Hematopoietic multipotent progenitor cell (in vitro differentiated cells): ENCODE measurements around the gene PANK1. TPM values are rescaled to one million over a fixed set of nuclear protein-coding genes. Genes with fewer than 3 reads are reported as not detected.

Source experiments
- DNase-seq, 3 donors: peaks; one replicate each; pipeline ENCODE4 v3.0.0-alpha.2; 2011 to 2015; ENCODE audit warnings: low read depth in 2 of 3, low spot score in 2 of 3
- total RNA-seq: library from RNA; depleted of rRNA; stranded (reverse); fragments of >200 nt; gene quantifications from one replicate; pipeline ENCODE4 v1.2.3, GENCODE V29; 2012

The PANK1 gene
- total RNA-seq, 1 donor: 3.8 TPM

DNA sequence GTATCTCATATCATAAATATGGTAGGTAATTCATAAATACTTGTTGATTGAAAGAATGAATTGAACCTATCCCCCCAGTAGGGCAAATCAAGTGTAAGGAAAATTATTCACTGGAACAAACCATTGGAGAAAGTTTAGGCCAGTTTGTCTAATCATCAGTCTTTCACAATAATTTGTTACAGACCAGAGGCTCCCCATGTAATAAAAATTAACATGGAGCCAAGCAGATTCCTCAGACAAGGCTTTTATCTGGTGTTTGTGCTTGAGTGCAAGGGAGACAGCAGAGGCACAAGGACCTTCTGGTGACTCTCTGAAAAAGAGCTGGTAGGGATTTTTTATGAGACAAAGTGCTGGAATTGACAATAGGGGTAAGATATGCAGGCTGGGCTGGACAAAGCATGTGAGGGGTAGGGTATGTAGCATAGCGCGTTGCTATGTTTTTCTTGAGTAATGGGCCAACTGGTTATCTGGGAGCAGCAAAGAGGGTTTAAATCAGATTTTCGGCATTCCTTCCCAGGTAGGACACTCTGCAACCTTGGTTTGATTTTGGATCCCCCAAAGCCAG lies 7.8 kb upstream of the PANK1 start:
- DNase-seq: no peak

DNA sequence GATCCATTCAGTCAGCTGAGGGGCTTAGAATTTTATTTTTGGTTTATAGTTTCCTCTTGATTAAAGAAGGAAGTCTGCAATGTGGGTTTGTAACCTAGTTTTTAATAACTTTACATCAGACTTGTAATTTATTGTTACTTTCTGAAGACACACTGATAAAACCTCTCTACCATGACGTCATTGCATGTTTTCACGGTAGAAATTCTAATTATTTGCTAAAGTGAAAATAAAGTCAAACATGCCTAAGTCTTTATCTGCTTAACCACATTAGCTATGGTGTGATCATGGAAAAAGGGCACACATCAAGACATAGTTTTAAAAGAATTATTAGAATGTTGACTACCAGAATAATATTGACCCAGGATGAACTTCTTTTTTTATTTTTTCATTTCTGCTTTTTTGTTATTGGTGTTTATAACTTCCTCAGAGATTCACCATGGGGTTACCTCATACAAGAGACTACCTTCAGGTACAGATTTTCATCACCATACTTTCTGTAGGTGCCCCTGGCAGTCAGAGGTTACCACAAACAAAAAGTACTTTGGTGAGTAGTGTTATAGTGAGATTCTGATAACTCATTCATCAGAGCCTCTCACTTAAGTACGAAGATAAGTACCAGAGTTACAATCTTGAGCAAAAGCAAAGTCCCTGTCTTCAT lies 7.0 kb upstream of the PANK1 start:
- DNase-seq: peak in 1 of 3 donors; percentile 10

DNA sequence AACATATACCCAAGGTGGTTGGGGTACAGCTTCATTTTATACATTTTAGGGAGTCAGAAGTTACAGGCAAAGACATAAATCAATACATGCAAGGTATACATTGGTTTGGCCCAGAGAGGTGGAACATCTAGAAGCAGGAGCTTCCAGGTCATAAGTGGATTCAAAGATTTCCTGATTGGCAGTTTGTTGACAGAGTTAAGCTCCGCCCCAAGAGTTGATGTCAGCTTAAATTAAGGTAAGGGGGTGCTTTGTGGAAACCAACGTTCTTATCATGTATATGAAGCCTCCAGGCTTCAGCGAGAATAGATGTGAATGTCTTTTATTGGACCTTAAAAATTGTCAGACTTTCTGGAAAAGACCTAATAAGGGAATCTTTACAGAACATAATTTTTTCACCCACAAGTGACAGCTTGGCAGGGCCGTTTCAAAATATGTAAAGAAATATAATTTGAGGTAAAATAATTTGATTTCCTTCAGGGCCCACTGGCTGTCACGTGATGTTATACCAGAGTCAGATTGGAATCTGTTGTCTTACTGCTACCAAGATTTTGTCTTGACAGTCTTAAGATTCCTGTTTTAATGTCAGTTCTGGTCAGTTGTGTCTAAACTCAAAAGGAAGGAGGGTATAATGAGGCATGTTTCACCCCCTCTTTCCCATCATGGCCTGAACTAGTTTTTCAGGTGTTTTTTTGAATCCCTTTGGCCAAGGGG lies 6.3 kb upstream of the PANK1 start:
- DNase-seq: no peak

DNA sequence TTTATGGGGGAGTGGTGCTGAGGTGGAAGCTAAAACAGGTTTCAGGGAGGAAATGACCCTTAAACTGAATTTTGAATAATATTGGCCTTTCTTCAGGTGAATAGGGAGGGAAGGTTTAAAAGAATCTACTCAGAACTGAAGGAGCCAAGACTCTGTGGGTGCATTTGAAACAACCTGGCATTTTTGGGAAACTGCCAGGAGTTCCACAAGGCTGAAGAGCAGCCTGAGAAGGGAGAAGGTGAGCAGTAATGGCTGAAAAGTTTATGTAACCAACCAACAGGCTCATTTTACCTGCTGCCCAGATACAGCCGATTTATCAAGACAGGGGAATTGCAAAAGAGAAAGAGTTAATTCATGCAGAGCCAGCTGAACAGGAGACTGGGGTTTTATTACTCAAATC lies 4.0 kb upstream of the PANK1 start:
- DNase-seq: no peak

DNA sequence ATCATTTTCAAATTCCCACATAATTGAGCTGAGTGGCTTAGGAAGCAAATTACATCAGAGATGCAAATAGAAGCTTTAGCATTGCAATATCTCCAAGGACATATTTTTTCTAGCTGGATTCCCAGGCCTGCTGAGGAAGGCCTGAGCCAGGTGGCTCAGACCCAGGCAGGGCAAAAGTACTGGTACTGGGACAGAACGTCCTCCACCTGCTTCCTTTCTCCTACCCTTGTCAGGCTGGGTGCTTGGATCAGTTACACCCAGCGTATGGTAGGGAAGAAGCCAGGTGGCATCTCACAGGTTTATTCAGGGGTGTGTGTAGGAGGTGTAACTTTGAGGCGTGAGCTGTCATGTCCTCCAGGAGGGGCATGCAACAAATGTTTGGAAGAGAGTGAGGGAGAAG lies 3.0 kb upstream of the PANK1 start:
- DNase-seq: no peak

DNA sequence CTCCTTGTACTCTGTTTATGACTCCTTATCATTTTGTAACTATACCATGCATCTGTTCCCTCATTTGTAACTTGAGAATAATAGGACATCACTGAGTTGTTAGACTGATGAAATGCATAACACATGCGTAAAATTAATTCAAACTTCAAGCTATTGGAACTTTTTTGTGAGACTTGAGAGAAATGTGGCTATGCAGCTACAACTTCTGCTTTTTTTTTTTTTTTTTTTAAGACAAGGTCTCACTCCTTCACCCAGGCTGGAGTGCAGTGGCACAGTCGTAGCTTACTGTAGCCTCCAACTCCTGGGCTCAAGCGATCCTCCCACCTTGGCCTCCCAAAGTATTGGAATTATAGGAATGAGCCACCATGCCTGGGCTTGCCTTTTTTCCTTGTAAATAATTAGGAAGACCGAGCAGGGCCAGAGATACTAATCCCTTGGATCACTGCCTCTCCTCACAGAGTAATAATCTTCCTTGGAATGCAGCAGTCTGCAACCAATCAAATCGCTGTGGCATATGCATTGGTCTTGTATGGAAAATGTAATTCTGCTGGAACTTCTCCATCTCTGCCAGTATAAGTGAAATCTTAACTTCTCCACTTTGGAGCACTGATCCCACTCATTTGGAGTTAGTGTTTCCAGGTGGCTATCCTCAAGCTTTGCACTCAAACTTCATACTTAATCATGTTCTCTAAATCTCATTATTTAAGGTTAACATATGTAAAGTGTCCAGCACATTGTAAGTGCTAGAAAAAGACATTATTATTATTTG lies 2.0 kb upstream of the PANK1 start:
- peak in 2 of 3 donors; percentile 4 to 48 for DNase-seq

DNA sequence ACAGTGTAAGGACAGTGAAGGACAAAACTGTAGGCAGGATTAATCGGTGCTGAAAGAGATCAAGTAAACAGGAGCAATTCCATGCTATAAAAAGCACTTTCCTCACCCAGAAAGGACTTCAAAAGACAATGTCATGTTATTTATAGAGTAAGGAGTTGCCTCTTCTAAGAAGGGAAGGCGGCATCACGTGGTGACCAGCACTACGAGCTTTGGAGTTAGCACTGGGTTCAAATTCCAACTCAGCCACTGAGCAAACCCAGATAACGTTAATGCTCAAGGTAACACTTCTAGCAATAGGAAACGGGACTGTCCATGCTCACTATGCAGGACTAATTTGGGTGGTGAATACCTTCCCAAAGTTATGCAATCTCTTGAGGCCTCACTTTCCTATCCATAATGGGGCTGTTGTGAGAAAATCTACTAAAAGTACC lies 715 bp upstream of the PANK1 start:
- no peak for DNase-seq

DNA sequence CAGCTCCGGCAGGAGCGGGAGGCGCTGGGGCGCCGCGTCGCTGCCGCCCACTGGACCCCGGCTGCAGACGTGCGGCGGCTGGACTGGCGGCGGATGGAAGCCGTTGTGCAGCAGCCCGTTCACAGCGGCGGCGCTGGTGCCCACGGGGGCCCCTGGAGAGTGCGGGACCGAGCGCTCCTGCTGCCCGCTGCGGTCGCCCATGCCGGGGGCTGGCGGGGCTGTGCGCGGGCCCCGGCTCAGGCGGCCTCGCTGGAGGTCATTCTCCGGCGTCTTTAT lies 413 bp downstream of the PANK1 start:
- DNase-seq: no peak

DNA sequence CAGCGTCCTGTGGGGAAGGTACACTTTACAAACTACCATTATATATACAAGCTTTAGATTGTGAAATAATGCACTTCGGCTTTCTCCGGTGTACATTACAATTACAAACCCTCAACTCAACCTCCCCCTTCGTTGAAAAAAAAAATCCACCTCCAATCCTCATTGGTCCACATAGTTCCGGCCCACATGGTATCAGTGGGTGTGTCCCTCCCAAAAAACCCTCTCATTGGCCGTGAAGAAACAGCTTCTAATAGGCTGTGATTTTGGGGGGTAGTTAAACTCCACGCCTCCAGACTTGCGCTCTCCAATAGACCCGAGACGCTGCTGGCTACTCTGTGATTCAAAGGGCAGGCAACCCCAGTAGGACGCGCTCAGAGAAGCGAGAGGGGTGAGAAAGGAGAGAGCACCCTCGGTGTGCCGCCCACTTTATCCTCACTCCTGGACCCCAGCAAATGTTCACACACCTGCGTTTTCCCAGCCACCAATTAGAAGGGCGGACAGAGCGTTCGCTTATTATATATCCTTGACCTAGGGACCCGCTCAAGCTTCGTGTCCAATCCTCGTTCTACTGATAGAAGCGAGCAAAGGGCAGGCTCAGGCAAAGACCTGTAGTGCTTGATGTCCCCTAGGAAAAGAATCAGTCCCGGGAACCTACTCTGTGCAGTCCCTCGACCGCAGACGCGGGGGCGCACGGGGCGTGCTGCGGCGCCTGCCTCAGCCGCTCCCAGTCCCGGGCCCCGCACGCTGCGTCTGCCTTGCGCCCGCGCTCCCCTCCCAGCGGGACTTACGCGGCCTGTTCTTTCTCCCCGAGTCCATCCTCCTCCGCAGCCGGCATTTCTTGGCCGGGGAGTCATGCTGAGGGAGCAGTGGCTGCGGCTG lies 991 bp downstream of the PANK1 start:
- DNase-seq: peak; percentile 41 to 95 (median 87)

DNA sequence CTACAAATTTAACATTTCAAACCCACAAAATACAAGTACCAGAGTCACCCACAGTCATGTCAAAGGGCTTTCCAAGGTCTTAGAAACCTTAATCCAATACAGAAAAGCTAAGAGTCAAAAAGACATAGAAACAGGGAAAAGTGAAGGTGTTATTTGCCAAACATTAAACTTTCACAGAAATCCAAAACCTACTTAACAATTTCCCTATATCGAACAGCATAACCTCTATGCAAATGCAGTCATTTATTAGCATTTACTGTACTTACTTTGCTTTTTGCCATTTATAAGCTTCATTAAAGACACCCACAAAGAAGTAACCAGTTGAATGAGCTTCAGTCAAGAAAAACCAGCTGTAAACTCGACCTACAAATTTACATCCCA lies 1.6 kb downstream of the PANK1 start:
- DNase-seq: no peak

DNA sequence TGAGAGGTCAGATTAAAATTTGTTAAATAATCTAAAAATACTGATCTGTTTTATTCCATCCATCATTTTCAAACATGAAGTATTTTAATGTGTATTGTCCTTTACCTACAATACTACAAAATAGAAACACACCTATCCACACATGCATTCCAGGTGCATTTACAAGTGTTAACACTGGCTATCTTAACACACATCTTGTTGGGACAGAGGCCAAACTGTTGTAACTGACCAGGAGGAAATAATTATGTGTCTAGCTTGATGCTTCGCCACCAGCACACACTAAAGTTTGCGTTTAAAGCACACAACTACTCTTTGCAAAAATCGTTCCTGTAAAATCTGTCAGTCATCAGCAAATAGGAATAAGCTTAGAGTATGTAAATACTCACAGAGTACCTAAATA lies 2.8 kb downstream of the PANK1 start:
- DNase-seq: no peak

DNA sequence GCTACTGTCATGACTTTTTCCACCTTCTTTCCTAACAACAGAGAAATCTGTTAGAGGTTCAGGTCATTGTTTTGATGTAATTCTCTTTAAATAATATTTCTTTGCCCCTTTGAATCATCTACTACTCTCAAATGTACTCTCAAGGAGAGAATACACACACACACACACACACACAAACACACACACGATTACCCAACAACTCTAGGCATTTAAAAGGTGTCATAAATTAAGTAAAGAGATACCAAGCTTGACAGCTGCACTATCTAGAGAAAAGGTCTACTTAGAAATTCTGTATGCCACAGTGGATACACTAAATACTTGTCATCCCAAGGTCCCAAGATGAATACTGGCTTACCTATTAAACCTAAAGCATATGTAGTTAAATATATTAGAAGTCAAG lies 4.8 kb downstream of the PANK1 start:
- DNase-seq: no peak

DNA sequence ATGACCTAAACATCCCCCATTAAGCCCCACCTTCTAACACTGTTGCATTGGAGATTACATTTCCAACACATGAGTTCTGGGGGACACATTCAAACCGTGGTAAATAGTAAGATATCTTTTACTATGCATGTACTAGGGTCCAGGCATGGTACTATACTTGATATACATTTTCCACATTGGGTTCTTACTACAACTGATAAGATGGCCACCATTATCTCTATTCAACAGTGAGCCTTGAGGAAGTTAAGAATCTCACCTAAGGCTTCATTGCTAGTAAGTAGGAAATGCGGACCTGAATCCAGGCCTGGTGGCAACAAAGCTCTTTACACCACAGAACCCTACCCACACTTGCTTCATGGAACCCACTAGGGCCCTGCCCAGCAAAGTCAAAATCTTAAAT lies 5.7 kb downstream of the PANK1 start:
- no peak for DNase-seq

DNA sequence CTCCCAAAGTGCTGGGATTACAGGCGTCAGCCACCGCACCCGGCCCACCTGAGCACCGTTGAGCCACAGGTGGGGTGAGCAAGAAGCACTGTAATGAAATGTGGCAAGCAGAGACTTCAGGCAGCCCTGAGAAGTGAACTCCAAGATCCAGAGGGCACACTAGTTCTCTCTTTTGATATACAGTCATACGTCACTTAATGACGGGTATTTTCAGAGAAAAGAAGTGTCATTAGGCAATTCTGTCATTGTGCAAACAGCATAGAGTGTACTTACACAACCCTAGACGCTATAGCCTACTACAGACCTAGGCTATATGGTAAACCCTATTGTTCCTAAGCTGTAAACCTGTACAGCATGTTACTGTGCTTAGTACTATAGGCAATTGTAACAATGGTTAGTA lies 7.9 kb downstream of the PANK1 start:
- DNase-seq: no peak

DNA sequence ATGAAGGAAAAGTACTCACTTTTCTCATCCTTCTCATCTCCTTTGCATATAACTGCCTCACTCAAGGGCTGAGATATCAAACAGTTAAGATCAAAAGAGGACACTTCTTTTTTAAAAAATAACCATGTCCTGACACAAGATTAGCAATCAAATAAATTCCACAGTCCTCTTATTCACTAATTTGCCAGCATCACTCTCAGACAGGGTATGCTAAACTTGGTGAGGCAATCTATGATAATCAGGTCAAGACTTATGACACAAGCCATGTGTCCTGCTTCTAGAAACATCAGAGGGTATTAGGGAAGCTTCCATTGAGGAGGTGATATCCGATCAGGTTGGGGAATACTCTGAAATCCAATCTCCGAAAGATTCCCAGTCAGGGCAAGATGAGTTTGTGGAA lies 10.4 kb downstream of the PANK1 start:
- DNase-seq: no peak

DNA sequence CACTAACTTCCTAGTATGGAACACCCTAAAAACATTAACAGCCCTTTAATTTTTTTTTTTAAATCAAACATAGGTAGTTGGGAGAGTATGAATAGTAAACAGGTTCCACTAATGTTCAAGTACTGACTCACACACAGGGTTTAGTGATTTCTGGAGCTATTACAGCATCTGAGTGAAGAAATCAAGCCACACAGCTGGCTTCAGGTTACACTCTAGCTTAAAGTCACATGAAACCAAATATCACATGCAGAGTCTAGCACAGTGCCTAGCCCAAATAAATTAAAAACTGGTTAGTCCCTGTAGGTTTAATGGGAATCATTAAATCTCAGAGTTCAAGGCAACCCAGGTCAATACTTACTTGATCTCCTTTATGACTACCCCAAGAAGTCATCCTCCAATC lies 11.6 kb downstream of the PANK1 start:
- DNase-seq: no peak

DNA sequence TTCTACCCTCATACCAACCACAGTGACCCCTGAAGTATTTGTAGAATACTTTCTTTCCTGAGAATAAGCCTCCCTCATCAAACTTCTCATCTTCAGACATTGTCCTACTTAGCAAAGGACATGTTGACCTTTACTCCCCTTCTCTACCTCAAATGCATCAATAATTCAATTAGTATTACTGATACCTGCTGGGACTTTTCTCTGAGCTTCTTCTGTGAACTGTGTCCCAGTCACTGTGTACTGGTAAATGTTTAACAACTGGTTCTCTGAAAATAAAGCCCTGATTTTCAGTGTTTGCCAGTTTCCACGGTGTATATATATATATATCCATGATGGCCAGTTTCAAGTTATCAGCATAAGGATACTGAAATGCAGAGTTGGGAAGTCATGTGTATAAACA lies 12.2 kb downstream of the PANK1 start:
- no peak for DNase-seq

DNA sequence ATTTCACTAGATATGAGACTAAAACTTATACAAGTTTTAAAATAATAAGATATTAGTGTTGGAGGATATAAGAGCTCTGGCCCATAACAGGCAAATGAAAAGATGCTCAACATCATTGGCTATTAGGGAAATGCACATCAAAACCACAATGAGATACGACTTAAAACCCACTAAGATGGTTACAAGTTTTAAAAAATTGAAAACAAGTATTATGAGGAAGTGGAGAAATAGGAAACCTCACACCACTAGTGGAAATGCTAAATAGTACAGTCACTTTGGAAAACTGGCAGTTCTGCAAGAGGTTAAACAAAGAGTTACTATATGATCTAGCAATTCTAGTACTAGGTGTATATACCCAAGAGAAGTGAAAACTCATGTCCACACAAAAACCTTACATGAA lies 17.2 kb downstream of the PANK1 start:
- DNase-seq: peak in 1 of 3 donors; percentile 60

DNA sequence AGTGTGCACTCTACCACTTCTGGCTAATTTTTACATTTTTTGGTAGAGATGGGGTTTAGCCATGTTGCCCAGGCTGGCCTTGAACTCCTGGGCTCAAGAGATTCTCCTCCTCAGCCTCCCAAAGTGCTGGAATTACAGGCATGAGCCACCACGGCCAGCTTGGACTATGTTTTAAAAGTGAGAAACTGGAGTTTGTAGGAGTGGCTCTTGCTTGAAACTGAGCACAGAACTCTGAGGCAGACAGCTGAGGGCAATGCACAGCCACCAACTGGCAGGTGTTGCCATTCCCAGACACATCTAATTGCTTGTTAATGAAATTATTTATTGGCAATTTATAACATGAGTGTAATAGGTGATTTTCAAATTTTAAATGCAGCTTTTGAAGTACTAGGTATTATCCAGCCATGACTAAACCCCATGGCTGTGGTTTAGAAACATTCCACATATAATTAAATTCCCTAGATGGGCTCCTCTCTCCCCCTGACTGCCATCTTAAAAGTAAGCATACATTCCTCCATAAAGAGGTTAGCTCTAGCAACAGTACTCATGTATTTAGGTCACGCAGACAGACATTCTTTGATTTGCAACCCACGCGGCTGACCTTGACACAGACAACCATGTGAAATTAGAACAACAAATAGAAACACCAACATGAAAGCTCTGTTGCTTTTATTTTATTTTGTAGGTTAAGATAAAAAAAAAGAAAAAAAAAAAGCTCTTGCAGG lies 19.8 kb downstream of the PANK1 start:
- DNase-seq: no peak

DNA sequence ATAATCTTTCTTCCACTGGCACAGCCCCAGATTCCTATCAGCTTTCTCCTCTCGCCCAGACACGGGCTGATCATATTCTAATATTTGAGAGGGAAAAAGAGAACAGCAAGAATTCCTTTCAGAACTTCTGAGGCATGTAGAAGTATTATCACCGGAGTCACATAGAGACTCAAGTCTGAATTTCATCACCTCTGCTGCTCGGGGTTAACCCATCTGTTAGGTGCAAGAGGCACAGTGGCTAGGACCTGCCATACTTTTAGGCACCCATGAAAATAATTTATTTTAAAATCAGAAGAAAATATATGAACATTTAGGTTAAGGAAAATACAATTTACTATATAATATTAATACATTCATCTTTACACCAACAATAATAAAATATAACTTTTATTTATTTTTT lies 21.0 kb downstream of the PANK1 start:
- DNase-seq: no peak
